Stomach smooth muscle (tissue), 2 donors: Measurements from ENCODE around the gene ABLIM2.

Source experiments
- H3K27ac ChIP-seq: one replicate; pipeline ENCODE4 v1.7.0; 2013; ENCODE audit warnings: mild to moderate bottlenecking, low read length, inconsistent platforms
- H3K27me3 ChIP-seq, 2 donors: one replicate each; pipeline ENCODE4 v1.7.0; 2013; ENCODE audit warnings: low read length in 2 of 2; ENCODE audit not compliant: insufficient read depth in 2 of 2, control insufficient read depth in 1 of 2
- H3K36me3 ChIP-seq, 2 donors: one replicate each; pipeline ENCODE4 v1.7.0; 2013; ENCODE audit warnings: low read length in 2 of 2; ENCODE audit not compliant: control insufficient read depth in 2 of 2, insufficient read depth in 2 of 2
- H3K4me1 ChIP-seq: one replicate; pipeline ENCODE4 v1.7.0; 2013; ENCODE audit warnings: low read length; ENCODE audit not compliant: control insufficient read depth, insufficient read depth
- H3K4me3 ChIP-seq, 2 donors: one replicate each; pipeline ENCODE4 v1.7.0; 2013; ENCODE audit warnings: low read length in 2 of 2
- H3K9ac ChIP-seq, 2 donors: one replicate each; pipeline ENCODE4 v1.7.0; 2013; ENCODE audit warnings: low read length in 2 of 2, mild to moderate bottlenecking in 1 of 2
- H3K9me3 ChIP-seq, 2 donors: one replicate each; pipeline ENCODE4 v1.7.0; 2013; ENCODE audit warnings: low read length in 2 of 2; ENCODE audit not compliant: control insufficient read depth in 2 of 2
- donor health status: healthy.
- donor health status: Pancreatic carcinoma.

The ABLIM2 gene

DNA sequence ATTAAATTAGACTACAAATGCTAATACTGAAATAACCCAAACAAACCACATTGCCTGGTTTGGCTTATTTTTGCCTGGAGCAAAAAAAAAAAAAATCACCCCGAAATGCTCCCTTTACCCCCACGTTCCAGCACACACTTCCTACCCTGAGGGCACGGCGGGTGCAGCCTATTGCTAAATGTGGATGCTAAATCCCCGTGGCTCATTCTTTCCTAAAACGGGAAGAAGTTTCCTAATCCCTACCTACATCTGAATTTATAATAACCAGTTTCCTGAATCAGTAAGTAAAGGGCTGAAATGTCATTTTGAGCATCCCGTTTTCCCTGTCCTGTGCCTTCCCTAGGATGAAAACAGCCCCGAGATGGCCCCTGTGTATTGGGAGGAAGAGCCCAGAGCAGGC, 97.0 kb downstream of the ABLIM2 start:
- H3K36me3 ChIP-seq: no peaks in the 10 kb centered on the region
- H3K9ac ChIP-seq: no peak overlapping the region
- H3K27ac ChIP-seq: no peak overlapping the region
- H3K4me1 ChIP-seq: no peaks in the 10 kb centered on the region
- peaks cover 5 to 19% of the 10 kb centered on the region in 2 donors for H3K9me3 ChIP-seq
- no peak overlapping the region for H3K4me3 ChIP-seq
- no peaks in the 10 kb centered on the region for H3K27me3 ChIP-seq

GRCh38 chr4:8061145-8061544, 97.5 kb downstream of the ABLIM2 start:
- H3K27ac ChIP-seq: no peak overlapping the region
- no peak overlapping the region for H3K9ac ChIP-seq
- no peaks in the 10 kb centered on the region for H3K4me1 ChIP-seq
- H3K36me3 ChIP-seq: no peaks in the 10 kb centered on the region
- no peaks in the 10 kb centered on the region for H3K27me3 ChIP-seq
- no peak overlapping the region for H3K4me3 ChIP-seq
- H3K9me3 ChIP-seq: peaks cover 5 to 19% of the 10 kb centered on the region in 2 donors

DNA sequence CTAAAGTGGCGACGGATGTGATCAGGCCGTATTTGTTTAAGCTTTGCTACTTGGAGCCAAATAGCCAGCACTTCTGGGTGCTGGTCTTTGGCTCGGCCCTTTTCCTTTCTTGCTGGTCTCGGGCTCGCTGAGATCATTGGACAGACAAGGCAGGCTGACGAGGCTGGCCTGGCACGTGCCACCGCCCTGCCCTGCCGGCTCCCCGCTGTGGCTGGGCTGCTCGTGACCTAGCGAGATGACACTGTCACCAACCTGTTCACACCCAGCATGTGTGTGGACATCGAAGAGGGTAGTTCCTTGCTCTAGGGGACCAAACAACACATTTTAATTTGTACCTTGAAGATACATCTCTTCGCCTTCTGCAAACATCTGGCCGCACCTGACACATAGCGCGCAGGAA, 98.0 kb downstream of the ABLIM2 start:
- no peaks in the 10 kb centered on the region for H3K36me3 ChIP-seq
- H3K27me3 ChIP-seq: no peaks in the 10 kb centered on the region
- no peaks in the 10 kb centered on the region for H3K4me1 ChIP-seq
- no peak overlapping the region for H3K27ac ChIP-seq
- H3K4me3 ChIP-seq: no peak overlapping the region
- peaks cover 5 to 19% of the 10 kb centered on the region in 2 donors for H3K9me3 ChIP-seq
- H3K9ac ChIP-seq: no peak overlapping the region

- Histone ChIP-seq H3K9ac (no peak overlapping the region), H3K4me3 (no peak overlapping the region), H3K36me3 (peaks cover 0 to 2% of the 10 kb centered on the region in 2 donors), H3K4me1 (no peaks in the 10 kb centered on the region), H3K9me3 (peaks cover 0 to 10% of the 10 kb centered on the region in 2 donors), H3K27ac (no peak overlapping the region), H3K27me3 (no peaks in the 10 kb centered on the region)
Observed at GRCh38 chr4:8058031-8058479, 100.6 kb downstream of the ABLIM2 start.

- peaks cover 13% of the 10 kb centered on the region for H3K4me1 ChIP-seq
- H3K27ac ChIP-seq: no peak overlapping the region
- H3K27me3 ChIP-seq: no peaks in the 10 kb centered on the region
- H3K9me3 ChIP-seq: peaks cover 0 to 8% of the 10 kb centered on the region in 2 donors
- H3K4me3 ChIP-seq: no peak overlapping the region
- H3K9ac ChIP-seq: no peak overlapping the region
- H3K36me3 ChIP-seq: peaks cover 0 to 2% of the 10 kb centered on the region in 2 donors
Observed at GRCh38 chr4:8055206-8055605, 103.4 kb downstream of the ABLIM2 start.

DNA sequence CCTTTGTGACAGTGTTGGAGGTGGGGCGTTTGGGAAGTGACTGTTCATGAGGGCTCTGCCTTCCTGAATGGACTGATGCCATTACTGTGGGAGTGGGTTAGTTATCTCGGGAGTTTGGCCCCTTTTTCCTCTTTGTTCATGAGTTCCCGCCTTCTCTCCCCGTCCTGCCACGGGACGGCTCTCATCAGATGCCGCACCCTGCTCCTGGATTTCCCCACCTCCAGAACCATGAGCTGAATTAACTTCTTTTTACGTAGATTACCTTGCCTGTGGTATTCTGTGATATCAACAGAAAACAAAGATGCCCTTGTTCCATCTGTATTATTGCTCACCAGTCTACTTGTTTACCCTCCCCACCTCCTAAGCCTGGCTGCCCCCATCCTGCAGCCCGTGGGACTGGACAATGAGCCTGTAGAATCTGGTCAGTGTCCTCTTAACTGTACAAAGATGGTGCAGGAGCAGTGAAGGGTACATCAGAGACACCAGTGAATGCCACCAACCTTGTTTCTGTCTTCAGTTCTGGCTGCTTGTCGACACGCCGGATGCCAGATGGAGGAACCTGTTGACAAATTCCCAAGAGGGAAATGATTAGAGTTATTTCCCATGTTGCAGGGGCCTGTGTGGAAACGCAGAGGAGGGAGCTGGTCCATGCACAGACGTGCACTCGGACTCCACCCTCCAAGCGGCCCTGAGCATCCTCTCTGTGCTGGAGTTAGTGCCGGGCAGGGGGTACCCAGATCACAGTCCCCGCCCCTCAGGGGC, 104.7 kb downstream of the ABLIM2 start:
- H3K9ac ChIP-seq: no peak overlapping the region
- H3K4me1 ChIP-seq: peaks cover 15% of the 10 kb centered on the region
- peaks cover 0 to 2% of the 10 kb centered on the region in 2 donors for H3K36me3 ChIP-seq
- H3K27ac ChIP-seq: no peak overlapping the region
- no peak overlapping the region for H3K4me3 ChIP-seq
- H3K9me3 ChIP-seq: peaks cover 0 to 8% of the 10 kb centered on the region in 2 donors
- H3K27me3 ChIP-seq: no peaks in the 10 kb centered on the region

DNA sequence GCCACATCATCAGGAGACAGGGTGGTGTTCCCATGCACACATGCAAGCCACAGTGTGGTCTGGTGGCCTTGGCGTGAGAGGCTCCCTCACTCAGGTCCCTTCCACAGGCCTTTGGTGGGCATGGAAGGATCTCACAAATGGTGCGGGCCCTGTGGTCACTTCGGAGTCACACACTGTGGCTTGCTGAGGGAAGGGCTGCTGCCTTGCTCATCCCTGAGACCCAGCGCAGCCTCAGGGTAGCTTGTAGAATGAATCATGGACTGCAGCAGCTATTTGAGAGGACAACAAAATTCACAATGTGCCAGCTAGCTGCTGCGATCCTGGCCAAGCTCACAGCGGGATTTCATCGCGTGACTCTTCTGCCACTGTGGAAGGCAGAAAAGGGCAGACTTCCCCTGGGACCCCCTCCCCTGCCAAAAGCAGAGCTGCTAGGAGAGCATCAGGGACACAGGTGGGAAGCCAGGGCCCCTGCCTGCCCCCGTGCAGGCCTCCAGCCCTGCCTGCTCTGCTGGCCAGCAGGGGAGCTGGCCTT, 106.4 kb downstream of the ABLIM2 start:
- no peak overlapping the region for H3K9ac ChIP-seq

GRCh38 chr4:8051644-8052043, 107.0 kb downstream of the ABLIM2 start:
- Histone ChIP-seq H3K36me3 (peaks cover 0 to 2% of the 10 kb centered on the region in 2 donors), H3K9ac (no peak overlapping the region), H3K4me3 (no peak overlapping the region), H3K27ac (no peak overlapping the region), H3K4me1 (peaks cover 15% of the 10 kb centered on the region), H3K9me3 (peaks cover 0 to 8% of the 10 kb centered on the region in 2 donors), H3K27me3 (no peaks in the 10 kb centered on the region)

More for the DNA sequence above, 106.4 kb downstream of the ABLIM2 start:
- H3K27me3 ChIP-seq: no peaks in the 10 kb centered on the region
- H3K36me3 ChIP-seq: peaks cover 0 to 2% of the 10 kb centered on the region in 2 donors
- H3K4me1 ChIP-seq: peaks cover 15% of the 10 kb centered on the region
- peaks cover 0 to 8% of the 10 kb centered on the region in 2 donors for H3K9me3 ChIP-seq
- H3K27ac ChIP-seq: no peak overlapping the region
- no peak overlapping the region for H3K4me3 ChIP-seq

- Histone ChIP-seq H3K4me3 (peak overlapping the region in 1 of 2 donors; percentile 67), H3K4me1 (peaks cover 15% of the 10 kb centered on the region), H3K9me3 (peaks cover 0 to 8% of the 10 kb centered on the region in 2 donors), H3K36me3 (peaks cover 0 to 2% of the 10 kb centered on the region in 2 donors), H3K27me3 (no peaks in the 10 kb centered on the region), H3K27ac (no peak overlapping the region), H3K9ac (no peak overlapping the region)
Observed at GRCh38 chr4:8050555-8051206, 107.9 kb downstream of the ABLIM2 start.

DNA sequence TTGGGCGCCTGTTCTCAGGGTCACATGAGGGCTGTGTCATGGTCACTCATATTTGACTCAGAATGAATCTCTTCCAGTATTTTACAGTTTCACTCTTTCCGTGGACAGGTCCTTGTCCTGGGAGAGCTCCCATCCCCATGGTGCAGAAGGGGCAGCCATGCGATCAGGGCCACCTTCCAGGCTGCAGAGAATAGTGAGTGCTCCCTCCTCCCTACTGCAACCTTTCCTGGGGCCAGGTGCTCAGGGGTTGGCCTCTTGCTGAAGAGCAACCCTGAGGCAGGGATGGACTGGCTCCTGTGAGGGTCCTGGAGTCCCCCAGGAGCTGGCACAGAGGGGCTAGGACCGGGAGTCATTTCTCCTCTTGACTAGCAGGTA, 108.4 kb downstream of the ABLIM2 start:
- H3K4me3 ChIP-seq: peak overlapping the region in 1 of 2 donors; percentile 67
- peaks cover 0 to 2% of the 10 kb centered on the region in 2 donors for H3K36me3 ChIP-seq
- H3K27me3 ChIP-seq: no peaks in the 10 kb centered on the region
- H3K27ac ChIP-seq: no peak overlapping the region
- H3K4me1 ChIP-seq: peaks cover 15% of the 10 kb centered on the region
- H3K9me3 ChIP-seq: peaks cover 0 to 8% of the 10 kb centered on the region in 2 donors
- no peak overlapping the region for H3K9ac ChIP-seq
